Islet of Langerhans (tissue), 1 donor: ENCODE measurements around the gene CAPN11.
"Not testable (repeated sequence)": the region's sequence is repeated elsewhere in the genome, so short reads cannot be mapped to it uniquely, and the experiment has no call there.

Source experiments
- FAIRE-seq: peaks from one replicate; lab custom pipeline; 2011; peaks lifted over from hg19 to GRCh38; lab: Jason Lieb, UNC

Gene CAPN11

GRCh38 chr6:44132476-44132875 lies 26.1 kb upstream of the CAPN11 start:
- no peak for FAIRE-seq

GRCh38 chr6:44133003-44133931 lies 25.4 kb upstream of the CAPN11 start:
- FAIRE-seq: no peak

DNA sequence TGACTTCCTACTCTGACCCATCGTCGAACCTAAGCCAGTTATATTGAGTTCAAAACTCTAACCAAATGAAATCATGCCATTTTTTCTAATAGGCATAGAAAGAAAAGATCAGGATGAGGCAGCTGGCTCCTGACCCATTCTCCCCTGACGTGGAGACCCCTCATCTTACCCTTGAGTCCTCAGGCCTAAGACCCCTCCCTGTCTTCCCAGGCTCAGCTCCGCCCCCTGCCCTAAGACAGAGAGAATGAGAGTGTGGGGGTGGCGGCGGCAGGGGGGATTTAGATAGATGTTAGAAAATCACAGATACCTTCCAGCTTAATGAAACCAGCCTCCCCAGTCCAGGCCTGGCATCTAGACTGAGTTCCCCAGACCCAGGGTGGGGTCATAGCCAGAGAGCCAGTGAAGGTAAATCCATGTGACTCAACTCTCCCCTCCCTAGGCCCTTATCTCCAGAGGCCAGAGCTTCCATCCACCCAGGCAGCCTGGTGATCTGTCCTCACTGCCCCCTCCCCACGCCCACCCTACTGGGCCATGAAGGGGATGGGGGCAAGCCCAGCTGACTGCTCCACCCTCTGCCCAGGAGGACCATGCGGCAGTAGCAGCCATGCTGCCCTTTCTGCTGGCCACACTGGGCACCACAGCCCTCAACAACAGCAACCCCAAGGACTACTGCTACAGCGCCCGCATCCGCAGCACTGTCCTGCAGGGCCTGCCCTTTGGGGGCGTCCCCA lies 24.5 kb upstream of the CAPN11 start:
- FAIRE-seq: no peak

DNA sequence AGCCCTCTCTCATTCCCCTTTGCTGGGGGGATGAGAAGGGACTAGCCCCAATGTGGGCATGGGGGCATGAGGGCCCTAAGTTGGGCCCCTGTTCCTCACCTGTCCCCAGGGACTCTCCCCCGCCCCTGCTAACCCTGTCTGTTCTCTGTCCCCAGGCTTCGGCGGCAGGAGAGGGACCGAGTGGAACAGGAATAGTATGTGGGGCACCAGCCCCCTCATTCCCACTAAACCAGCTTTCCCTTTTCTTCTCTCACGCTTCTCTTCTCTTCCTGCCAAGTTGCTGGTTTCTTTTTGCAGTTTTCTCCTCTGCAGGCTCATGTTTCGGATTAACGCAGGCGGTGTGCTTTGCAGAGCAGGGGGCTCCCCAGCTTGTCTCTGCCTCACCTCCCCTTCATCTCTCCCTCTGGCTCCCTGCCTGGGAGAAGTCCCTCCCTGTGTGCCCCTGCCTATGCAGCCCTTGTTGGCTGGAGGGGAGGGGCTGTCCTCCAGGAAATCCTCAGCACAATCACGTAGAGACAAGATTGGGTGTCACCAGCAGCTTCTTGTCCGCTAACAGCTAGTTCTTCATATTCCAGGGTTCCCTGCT lies 23.4 kb upstream of the CAPN11 start:
- no peak for FAIRE-seq

- FAIRE-seq: no peak
Observed at GRCh38 chr6:44135875-44136274, 22.7 kb upstream of the CAPN11 start.

- FAIRE-seq: no peak
Observed at GRCh38 chr6:44138717-44139350, 19.8 kb upstream of the CAPN11 start.

- FAIRE-seq: no peak
Observed at GRCh38 chr6:44139351-44139743, 19.3 kb upstream of the CAPN11 start.

DNA sequence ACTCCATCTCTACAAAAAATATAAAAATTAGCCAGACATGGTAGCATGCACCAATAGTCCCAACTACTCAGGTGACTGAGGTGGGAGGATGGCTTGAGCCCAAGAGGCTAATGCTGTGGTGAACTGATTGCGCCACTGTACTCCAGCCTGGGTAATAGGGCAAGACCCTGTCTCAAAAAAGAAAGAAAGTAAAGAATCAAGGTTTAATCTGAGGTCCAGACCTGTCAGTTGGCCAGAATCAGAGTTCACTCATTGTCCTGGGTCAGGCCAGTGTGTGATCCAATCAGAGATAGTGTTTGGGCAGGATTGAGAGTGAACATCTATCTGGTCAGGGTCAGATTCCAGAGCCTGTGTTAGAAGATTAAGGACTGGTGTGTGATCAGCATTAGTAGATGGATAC lies 15.8 kb upstream of the CAPN11 start:
- no peak for FAIRE-seq

GRCh38 chr6:44143731-44144130 lies 14.9 kb upstream of the CAPN11 start:
- no peak for FAIRE-seq

DNA sequence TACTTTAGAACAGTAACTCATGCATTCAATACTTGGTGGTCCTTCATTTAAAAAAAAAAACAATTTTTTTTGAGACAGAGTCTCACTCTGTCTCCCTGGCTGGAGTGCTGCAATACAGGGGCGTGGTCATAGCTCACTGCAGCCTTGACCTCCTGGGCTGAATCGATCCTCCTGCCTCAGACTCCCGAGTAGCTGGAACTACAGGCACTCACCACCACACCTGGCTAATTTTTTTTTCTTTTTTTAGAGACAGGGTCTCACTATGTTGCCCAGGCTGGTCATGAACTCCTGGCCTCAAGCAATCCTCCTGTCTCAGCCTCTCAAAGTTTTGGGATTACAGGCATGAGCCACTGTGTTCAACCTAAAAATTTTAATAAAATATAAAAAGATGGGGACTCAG lies 14.1 kb upstream of the CAPN11 start:
- FAIRE-seq: not testable (repeated sequence)

- no peak for FAIRE-seq
Observed at GRCh38 chr6:44145839-44146238, 12.8 kb upstream of the CAPN11 start.

DNA sequence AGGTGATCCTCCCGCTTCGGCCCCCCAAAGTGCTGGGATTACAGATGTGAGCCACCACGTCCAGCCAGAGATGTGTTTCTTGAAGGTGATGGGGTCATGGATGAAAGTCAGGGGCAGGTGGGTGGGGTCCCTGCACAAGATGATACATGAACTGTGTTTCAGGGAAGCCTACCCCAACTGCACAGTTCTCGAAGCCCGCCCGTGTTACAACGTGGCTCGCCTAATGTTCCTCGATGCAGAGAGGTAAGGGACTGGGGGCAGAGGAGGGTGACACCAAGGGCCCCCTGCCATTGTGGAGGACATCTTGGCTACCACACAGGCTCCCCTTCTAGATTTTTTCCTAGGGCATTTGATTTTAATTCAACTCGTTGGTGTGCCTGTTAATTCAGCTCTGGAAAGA lies 11.9 kb upstream of the CAPN11 start:
- no peak for FAIRE-seq

DNA sequence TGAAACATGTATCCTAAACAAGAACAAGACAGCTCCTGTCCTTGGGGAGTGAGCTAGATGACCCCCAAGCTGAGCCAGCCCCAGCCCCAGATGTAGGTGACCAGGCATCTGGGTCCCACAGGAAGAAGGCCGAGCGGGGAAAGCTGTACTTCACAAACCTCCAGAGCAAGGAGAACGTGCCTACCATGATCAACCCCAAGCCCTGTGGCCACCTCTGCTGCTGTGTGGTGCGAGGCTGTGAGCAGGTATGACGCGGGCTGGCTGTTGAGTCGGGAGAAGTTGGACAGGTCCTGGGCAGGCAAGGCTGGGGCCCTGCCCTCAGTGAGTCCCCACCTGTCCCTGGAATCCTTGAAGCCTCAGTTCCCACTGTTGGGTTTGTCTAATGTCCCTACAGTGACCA lies 11.4 kb upstream of the CAPN11 start:
- FAIRE-seq: no peak

DNA sequence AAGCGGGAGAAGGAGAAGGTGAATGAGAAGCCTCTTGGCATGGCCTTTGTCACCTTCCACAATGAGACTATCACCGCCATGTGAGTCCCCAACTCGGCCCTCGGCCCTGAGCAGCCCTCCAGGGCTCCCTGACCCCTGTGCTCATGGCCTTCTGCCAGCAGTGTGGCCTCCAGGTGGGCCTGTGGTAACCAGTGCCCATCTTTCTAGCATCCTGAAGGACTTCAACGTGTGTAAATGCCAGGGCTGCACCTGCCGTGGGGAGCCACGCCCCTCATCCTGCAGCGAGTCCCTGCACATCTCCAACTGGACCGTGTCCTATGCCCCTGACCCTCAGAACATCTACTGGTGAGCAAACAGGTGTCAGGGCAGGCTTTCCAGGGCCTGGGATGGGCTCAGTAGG lies 10.3 kb upstream of the CAPN11 start:
- FAIRE-seq: no peak

DNA sequence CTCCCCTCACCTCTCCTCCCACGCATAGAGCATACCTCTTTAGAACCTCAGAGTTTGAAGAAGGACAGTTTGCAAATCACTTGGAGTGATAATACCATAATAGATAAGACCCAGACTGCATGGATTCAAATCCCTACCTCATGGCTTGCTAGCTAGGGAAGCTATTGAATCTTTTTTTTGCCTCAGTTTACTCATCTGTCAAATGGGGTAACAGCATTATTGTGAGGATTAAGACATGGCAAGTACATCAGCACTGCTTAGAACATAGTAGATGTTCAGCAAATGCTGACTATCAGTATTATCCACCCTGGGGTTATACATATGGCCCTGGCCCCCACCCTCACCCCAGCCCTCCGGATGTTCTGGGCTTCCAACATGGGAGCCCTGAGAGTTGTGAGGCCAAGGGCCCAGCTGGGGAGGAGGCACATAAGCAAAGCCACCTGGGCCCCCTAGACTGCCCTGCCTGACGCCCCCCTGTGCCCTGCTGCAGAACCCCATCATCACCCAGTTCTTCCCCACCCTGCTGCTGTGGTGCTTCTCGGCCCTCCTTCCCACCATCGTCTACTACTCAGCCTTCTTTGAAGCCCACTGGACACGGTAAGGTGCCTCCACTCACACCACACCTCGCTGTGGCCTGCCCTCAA lies 9.1 kb upstream of the CAPN11 start:
- no peak for FAIRE-seq

GRCh38 chr6:44150317-44150917 lies 8.2 kb upstream of the CAPN11 start:
- FAIRE-seq: no peak

DNA sequence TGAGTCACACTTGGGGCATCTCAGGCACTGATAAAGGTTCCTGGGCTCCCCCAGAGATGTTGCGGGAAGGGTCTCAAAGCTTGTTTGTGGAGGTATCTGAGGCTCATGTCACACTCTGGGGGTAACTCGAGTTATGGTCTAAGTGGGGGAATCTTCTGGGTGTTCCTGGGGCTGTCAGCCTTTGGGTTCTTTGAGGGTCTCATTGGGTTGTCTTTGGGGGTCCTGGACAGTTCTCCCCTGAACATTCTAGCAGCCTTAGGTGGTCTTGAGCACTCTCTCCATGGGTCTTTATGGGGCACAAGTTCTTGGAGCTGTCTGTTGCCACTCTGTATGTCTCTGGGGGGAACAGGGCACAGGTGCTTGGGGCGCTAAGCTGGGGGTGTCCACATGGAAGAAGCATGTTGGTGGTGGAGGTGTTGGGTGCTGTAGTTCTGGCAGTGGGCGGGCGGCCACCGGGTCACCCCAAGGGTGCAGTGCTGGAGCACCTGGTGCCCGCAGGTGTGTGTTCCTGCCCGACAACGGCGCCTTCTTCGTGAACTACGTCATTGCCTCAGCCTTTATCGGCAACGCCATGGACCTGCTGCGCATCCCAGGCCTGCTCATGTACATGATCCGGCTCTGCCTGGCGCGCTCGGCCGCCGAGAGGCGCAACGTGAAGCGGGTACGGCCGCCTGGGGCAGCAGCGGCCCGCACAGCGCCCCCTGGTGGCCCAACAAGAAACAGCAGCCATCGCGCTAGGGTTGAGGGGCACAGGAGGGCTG lies 7.1 kb upstream of the CAPN11 start:
- no peak for FAIRE-seq

DNA sequence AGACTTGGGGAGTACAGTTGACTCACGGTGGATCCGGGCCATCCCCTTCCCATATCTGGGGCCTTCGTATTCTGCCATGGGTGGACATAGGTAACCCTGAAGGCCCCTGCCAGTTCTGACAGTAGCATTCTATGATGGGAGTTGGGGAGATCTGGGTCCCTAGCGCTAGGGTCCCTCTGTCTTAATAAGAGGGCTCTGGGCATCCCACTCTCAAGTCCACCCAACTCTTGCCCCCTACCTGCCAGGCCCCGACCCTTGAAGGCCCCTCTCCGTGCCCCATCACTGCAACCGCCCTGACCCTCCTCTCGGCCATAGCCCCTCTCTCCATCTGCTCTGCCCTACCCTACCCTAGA lies 6.5 kb upstream of the CAPN11 start:
- FAIRE-seq: no peak

DNA sequence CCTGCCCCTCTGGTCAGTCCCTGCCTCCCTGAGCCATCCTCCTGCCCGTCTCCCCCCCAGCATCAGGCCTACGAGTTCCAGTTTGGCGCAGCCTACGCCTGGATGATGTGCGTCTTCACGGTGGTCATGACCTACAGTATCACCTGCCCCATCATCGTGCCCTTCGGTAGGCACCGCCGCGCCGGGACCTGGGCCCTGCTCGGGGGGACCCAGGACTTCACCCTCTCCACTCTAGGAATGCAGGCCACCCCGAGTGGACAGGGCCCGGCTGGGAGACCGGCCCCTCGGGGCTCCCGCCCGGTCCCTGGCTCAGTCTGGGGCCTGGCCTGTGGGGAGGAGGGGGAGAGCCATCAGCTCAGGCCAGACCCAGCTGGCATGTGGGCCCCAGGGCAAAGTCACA lies 6.1 kb upstream of the CAPN11 start:
- FAIRE-seq: no peak

DNA sequence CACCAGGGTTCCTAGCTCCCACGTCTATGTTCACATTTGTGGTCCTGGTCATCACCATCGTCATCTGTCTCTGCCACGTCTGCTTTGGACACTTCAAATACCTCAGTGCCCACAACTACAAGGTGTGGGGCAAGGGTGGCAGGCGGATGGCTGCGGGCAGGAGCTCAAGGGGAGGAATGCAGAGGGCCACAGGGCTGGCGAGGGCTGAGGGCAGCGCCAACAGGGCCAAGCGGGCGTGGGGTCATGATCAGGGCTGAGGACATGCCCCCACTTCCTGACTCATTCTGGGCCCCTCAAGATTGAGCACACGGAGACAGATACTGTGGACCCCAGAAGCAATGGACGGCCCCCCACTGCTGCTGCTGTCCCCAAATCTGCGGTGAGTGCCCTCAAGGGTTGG lies 4.6 kb upstream of the CAPN11 start:
- no peak for FAIRE-seq

GRCh38 chr6:44156494-44157151 lies 2.0 kb upstream of the CAPN11 start:
- FAIRE-seq: no peak
